ENCODE measurements around the gene SPATA31E1.

DNA sequence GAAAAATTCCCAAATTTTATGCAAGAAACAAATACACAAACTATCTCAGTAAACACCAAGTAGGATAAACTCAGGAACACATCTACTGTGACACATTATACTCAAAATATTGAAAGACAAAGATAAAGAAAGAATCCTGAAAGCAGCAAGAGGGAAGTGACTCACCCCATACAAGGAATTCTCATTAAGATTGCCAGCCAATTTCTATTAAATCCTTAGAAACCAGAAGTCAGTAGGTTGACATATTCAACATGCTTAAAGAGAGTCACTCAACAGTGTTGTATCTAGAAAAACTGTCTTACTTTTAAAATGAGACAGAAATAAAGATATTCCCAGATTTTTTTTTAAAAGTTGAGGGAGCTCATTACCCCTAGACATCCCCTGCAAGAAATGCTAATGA, 15.5 kb downstream of the SPATA31E1 start:
- TF ChIP-seq YY1 (IDR thresholded peaks at IDR 0.05; ENCODE audit: insufficient read depth, insufficient read length) (no peak), ZNF274 (IDR thresholded peaks at IDR 0.05; ENCODE audit: low read depth, low read length) (no peak)

All from NT2/D1 (cell line).